ENCODE measurements around the gene C1RL.
"Not testable (repeated sequence)": the region's sequence is repeated elsewhere in the genome, so short reads cannot be mapped to it uniquely, and the experiment has no call there.

Gene C1RL

DNA sequence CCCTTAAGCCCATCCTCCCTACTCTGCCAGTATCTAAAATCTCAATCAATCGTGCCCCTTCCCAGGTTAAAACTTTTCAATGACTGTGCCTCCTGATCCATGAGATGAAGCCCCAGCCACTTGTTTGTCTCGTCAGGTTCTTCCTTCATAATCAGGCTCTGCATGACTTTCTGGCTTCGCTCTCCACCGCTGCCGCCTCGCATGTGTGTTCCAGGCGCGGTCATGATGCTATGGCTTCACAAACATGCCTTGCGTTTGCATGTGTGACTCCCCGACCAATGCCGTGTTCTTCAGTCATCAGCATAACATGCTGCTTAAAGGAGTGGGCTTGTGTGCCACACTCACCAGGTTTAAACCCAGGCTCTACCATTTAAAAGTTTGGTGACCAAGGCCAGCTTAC is 5.0 kb upstream of the C1RL start:
- DNase-seq (ENCODE audit: low spot score) = no peak

DNA sequence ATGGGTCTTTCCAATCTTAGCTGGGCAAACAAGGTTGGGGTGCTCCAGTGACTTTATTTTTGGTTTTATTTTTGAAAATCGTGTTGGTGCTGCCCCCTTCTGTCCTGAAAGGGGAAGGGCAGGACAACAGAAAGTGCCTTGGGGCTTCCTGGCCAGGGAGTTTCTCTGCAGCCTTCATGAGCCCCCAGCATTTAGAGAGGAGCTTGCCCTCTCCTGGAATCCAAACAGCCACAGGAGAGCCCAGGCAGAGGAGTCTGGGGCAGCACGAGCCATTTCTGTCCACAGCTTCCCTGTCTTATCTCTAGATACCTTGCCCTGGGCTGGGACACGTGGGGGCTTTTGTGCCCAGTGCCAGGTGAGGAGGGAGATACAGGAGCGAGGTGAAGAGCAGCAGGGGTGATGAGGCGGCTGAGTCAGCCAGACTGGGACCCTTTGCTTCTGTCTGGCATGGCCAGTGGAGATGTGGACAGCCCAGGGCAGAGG is 4.4 kb upstream of the C1RL start:
- peak; percentile 73 for DNase-seq (ENCODE audit: low spot score)

DNA sequence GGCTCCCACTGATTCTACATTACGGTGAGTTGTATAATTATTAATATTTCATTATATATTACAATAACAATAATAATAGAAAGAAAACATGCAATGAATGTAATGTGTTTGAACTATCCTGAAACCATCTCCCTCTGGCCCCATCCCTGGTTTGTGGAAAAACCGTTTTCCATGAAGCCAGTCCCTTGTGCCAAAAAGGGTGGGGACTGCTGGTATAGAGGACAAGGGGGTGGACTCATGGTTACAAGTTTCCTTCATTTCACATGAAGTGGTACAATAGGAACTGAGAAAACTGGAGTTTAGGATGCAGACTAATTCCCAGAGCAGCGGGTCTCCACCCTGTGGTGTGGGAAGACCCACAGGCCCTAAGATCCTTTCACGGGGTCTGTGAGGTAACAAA is 3.0 kb upstream of the C1RL start:
- DNase-seq (ENCODE audit: low spot score) = no peak

DNA sequence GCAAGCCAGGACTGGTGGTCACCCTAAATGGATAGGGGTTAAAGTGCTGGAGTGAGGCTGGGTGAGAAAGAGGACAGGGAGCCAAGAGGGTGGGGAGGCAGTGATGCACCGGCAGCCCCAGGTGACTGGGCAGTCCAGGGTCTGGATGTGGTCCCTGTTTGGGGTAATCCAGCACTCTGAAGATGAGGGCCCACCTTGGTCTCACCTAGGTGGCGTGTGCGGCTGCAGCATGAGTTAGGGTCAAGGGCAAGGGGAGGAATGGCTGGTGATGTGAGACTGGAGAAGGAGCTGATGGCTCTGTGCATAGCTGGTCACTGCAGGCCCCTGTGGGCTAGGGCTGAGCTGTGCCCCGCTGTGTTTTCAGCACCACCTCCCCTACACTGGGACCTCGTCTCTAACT is 1.6 kb upstream of the C1RL start:
- DNase-seq (ENCODE audit: low spot score) = no peak

DNA sequence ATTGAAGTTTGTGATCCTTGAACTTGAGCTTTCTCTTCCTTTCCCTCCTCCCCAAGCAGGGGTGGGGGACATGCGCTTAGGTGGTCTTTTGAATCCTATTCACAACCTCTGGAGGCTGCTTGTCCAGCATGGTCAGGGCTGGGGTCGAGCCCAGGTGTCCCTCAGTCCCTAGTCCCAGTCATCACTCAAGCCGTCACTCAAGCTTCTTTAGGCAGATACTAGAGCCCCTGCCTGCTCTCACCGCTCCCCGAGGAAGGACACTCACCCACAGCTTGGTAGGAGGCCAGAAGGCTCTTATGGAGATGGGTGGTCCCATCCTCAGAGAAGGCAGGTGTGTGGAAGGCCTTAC is 532 bp upstream of the C1RL start:
- DNase-seq (ENCODE audit: low spot score) = no peak

DNA sequence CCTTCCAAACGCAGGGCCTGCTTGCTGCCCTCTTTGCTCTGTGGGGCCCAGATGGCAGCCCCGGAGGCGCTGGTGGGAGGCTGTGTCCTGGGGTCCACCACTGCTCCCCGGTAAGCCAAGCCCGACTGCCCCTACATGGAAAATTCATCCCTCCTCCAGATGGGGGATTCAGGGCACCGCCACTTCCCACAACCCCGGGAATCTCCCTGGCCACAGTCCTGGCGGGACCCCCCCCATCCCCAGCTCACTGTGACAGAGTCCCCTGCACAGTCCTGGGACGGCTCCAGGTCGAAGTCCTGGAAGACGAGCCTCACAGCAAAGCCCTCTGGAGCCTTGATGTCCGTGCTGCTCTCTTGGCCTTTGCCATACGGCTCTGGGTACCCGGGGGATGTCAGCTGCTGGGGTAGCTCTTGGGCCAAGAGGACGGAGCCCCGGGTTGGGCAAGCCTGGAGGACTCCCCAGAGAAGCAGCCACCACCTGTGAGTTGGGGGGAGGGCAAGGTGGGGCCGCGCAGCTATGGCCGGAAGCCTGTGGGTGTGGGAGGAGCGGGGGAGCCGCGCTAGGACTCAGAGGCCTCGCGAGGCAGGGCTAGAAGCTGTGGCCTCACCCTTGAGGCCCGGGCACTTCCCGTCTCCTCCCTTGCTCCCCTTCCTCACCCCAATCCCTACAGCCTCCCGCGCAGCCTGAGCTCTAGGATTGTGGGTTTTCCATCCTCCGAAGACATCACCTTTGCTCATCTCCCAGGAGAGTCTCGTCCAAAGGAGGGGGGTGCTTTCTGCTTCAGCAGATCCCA is 815 bp downstream of the C1RL start:
- DNase-seq (ENCODE audit: low spot score) = peak; percentile 75

DNA sequence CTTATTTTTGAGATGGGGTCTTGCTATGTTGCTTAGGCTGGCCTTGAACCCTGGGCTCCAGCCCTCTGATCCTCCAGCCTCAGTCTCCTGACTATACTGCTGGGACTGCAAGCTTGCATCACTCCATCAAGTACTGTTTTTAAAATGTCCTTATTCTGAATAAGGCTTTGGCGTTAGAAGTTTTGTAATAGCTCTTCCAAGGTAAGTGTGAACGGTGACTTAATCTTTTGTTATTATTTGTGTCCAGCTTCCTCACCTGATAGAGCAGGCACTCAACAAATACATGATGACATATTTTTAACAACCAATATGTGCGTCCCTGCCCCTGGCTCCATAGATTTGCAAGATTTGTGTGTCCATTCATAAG is 1.4 kb downstream of the C1RL start:
- no peak for DNase-seq (ENCODE audit: low spot score)

DNA sequence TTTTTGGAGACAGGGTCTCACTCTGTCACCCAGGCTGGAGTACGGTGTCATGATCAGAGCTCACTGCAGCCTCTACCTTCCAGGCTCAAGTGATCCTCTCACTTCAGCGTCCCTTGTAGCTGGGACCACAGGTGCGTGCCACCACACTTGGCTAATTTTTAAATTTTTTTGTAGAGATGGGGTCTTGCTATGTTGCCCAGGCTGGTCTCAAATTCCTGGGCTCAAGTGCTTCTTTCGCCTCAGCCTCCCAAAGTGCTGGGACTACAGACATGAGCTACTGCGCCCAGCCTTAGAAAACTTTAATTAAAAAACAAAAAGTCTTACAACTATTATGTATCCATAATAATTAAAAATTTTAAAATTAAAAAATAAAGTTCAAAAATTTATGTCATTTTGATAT is 1.8 kb downstream of the C1RL start:
- DNase-seq (ENCODE audit: low spot score) = not testable (repeated sequence)

DNA sequence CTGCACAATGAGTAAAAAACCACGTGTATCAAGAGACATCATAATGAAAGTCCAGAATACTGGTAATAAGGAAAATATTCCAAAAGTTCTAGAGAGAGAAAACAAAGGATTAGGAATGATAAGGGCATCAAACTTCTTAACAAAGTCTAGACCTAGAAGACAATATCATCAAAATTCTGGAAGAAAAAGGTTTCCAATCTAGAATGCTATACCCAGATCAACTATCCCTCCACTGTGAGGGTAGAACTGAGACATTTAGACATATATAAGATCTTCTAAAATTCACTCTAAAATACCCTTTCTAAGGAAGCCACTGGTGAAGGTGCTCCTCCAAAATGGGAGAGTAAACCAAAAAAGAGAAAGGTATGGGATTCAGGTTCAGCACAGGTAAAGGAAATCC is 2.9 kb downstream of the C1RL start:
- DNase-seq (ENCODE audit: low spot score) = no peak

DNA sequence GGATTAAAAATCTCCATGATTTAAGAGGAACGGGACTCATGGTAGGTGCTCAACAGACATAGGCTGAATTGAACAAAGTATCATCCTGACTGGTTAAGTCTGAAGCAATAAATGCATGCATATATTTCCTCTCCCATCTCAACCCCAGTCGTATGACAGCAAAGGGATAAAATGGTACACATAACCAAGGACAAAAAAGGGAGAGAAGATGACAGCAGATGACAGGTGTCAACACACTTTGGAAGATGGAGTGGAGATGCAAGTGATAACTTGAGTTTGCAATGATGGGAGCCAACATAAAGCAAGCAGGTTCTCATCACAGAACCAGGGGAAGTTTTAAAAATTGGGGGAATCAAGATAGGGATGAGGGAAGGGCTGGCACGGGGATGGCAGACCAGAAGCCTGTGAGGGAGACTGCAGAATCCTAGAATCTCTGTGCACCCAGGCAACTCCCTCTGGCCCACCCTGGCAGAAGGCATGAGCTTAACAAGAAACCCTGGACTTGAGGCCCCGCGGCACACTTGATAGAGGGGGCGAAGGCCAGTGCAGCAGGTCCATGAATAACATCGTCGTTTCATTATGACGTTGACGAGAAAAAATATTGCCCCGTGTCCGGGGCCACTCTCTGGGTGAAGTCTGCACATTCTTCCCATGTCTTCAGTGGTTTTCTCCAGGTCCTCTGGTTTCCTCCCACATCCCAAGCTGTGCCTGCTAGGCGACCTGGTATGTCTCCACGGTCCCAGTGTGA is 5.0 kb downstream of the C1RL start:
- DNase-seq (ENCODE audit: low spot score) = no peak

DNA sequence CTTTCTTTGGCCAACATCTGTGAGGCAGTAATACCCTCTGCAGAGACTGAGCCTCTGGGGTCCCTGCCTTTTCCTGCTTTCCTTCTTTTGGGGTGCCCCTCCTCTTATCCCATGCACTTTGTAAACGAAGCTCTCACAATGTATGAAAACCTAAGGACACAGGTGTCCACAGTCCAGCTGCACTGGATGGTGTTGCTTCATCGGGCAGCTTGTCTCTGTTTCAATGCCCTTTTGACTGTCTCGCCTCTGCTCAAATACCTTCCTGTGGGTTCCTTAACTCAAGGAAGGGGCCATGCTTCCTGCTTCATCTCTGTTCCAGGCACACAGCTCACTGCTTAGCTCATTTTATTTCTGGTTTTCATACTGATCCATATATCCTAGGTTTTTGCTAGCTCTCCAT is 6.4 kb downstream of the C1RL start:
- no peak for DNase-seq (ENCODE audit: low spot score)

DNA sequence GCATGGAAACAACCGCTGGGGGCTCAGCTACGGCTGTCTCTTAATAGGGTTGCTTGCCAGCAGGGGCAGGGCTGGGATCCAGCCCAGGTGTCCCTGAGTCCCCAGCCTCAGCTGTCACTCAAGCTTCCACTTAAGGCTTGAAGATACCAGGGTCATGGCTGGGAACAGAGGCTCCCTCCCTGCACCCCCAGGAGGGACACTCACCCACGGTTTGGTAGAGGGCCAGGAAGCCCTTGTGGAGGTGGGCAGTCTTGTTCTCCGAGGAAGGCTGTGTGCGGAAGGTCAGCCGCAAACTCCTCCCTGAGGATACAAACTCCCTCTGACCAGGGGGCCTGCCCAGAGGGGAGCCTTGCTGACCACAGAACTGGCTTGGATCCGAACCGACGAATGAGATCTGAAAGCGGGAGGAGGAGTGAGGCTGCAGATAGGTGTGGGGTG is 7.3 kb downstream of the C1RL start:
- DNase-seq (ENCODE audit: low spot score) = no peak

DNA sequence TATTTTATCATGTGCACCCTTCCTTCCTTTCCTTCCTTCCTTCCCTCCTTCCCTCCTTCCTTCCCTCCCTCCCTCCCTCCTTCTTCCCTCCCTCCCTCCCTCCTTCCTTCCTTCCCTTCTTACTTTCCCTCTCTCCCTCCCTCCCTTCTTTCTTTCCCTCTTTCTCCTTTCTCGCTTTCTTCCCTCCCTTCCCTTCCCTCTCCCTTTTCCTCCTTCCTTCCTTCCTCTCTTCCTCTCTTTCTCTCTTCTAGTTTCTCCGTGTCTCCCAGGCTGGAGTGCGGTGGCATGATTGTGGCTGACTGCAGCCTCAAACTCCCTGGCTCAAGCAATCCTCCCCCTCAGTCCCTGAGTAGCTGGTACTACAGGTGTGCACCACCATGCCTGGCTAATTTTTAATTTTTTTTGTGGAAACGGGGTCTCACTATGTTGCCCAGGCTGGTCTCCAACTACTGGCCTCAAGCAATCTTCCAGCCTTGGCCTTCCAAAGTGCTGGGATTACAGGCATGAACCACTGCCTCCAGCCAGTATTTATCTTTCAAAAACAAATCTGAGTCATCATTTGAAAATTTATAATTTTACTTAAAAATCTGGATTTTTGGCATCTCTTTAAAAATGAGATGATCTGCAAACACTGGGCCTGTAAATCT is 7.8 kb downstream of the C1RL start:
- no peak for DNase-seq (ENCODE audit: low spot score)

DNA sequence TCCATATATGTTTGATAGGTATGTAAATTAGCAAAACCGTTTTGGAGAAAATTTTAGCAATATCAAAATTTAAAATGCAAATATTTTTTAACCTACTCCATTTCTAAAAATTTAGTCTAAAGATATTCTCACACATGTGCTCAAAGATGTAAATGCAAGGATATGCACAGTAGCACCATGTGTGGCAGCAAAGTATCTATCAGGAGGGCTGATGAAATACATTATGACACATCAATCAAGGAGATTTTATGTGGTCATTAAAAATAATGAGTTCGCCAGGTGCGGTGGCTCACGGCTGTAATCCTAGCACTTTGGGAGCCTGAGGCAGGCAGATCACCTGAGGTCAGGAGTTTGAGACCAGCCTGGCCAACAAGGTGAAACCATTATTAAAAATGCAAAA is 8.8 kb downstream of the C1RL start:
- DNase-seq (ENCODE audit: low spot score) = no peak

DNA sequence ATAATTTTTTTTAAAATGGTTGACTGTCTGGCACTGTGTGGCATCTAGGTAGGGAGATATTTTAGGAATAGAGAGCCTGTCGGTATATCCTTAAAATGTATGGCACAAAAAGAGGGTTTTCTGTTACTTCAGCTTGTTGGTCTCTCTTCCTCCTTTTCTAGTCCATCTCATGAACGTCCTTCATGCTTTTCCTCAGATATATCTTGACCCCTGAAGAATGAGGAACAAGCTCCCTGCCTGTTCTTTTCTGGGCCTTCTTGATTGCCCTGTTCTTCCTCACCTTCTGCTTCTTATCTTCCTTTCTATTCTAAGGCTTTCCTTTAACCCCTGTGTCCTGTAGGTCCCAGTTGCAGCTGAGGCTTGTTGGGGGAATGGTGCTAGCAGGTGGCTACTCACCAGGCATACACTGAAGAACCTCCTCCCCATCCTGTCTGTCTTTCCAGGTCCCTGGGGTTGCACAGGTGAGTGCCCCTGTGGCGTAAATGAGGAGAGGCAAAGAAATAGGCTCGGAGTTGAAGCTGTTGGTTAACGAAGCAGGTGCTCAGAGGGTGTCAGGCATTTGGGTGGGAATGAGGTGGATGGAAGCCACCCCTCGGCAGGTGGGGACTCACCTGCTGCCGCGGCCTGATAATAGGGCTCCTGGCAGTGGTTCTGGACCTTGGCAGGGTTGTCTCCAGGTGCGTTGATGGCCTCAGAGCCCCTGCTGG is 9.6 kb downstream of the C1RL start:
- no peak for DNase-seq (ENCODE audit: low spot score)

DNA sequence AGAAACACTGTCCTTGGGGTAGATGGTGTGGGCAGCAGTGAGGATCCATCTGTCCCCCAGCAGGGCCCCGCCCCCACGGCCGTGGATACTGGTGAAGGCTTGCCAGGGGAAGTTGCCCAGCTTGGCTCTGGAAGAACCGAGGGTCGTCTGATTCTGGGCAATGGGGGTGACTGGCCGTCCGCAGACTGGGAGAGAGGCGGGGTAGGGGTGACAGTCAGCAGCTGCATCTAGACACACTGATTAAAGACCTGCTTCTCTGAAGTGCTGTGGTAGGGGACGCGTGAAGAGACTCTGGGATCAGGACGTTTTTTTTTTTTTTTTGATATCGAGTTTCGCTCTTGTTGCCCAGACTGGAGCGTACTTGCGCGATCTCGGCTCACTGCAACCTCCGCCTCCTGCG is 12.0 kb downstream of the C1RL start:
- no peak for DNase-seq (ENCODE audit: low spot score)

DNA sequence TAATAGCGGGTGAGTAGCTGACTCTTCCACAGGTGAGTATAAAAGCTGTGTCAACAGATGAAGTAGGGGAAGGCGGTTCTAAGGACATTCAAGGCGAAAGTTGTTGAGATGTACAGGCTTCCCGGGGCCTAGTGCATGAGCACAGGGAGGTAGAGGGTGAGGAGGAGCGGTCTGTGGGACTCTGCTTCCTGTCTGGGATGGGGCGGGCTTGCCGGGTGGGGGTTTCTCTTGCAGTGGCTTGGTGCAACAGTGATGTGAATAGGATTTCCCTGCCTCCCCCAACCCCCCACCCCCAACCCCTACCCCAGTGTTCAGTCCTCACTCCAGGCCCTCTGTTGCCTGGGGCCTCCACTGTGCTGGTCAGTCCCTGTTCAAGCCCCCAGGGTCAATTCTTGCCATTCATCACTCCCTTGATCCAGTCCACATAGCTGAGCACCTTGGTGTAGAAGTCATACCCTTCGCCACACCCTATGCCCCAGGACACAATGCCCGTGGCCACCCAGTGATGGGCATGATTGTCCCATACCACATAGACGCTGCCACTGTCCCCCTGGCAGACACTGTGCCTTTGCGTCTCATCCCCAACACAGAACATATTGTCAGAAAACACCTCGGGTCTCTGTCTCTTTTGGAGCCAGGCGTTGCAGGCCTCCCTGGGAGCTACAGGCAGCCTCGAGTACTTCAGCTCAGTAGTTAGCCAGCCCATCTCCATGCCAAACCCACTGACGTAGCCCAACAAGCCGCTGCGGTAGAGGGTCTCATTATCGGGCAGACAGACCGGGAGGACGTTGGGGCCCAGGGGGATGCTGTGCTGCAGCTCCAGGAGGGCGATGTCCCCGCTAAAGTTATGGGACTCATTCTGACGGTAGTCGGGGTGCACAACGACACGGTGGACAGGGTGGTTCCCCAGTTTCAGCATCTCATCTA is 12.7 kb downstream of the C1RL start:
- no peak for DNase-seq (ENCODE audit: low spot score)

DNA sequence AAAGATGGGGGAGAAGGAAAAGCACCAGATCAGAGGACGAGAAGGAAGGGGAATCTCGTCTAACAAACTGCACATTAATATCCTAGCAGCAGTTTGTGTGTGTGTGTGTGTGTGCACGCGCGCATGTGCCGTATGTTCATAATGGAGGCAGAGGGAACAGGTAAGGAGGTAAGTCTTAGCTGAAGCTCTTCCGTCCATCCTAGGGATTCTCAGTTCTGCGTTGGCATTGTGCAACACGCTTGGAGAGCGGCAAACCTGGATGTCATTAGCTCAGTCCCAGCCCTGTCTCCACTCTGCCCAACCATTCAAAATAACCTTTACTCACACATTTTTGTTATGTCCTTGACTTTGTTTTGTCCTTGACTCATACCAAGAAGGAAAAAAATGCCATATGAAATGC is 15.1 kb downstream of the C1RL start:
- no peak for DNase-seq (ENCODE audit: low spot score)

DNA sequence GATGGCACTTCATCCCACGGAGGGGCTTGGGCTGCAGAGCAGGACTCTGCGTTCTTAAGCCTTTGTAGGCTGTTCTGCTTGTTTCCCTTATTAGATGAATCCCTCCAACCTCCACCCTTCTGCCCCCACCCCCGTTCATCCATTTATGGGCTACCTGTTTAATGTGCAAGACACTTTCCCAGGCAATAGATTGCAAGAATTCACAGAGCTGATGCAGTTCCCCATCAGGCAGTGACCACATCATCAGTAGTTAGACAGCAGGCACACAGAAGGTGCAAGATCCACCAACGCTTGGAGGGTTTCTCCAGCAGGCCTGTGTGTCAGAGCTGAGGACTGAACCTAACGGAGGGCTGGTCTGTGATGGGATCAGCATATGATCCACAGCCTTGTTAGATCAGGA is 15.5 kb downstream of the C1RL start:
- DNase-seq (ENCODE audit: low spot score) = no peak

DNA sequence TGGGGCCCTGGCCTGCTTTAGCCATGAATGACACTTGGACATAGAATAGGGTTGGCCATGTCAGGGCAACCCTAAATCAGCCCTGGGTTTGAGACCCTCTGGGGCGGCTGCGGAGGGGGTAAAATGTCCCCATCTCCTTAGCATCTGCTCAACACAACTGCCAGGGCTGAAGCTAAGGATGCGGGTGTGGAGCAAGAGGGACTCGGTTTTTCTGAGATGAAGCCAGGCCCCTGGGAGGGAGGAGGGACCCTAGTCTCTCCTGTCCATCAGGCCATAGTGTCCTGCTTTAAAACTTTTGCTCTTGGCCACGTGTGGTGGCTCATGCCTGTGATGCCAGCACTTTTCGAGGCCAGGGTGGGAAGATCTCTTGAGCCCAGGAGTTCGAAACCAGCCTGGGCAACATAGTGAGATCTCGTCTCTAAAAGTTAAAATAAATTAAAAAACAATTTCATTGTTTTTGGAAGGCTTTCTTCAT is 16.0 kb downstream of the C1RL start:
- no peak for DNase-seq (ENCODE audit: low spot score)

DNA sequence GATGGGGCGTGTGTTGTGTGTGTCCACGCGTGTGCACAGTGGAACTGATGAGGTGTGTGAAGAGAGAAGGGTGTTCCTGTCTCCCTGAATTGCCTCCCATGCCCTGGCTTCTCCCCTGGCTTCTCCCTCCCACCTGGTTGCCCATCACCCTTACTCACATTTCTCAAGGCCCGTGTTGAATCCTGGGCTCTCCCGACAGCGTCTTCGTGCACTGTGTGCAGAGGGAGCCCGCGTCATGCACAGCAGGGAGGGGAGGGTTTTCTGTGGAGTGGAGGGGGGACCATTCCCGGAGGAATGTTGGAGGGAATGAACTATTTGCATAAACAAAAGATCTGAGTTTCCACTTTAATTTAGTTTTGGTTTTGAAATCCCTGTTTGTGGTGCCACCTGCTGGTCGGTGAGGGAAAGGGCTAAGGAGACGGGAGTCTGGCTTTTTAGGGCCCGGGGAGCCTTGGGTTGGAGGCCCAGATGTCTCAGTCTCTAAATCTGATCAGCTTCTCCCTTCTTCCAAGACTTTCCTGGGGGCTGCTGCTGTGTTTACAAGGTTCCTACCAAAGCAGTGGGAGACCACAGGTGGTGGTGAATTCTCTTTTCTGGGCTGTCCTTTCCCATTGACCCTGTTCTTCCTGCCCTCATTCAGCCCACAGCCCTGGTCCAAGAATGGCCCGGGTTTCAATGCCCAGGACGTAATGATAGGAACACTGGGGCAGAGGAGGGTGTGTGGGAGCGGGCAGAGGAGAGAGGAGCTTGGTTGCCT is 16.6 kb downstream of the C1RL start, which contains the start of gene C1R:
Gene C1R (minus strand): TSS at position 217 of the 757 bp plus-strand sequence. CDS start 57 bp downstream, at position 160.
- DNase-seq (ENCODE audit: low spot score) = peak; percentile 86
